ENCODE results near the gene LPAR2.

Gene LPAR2

DNA sequence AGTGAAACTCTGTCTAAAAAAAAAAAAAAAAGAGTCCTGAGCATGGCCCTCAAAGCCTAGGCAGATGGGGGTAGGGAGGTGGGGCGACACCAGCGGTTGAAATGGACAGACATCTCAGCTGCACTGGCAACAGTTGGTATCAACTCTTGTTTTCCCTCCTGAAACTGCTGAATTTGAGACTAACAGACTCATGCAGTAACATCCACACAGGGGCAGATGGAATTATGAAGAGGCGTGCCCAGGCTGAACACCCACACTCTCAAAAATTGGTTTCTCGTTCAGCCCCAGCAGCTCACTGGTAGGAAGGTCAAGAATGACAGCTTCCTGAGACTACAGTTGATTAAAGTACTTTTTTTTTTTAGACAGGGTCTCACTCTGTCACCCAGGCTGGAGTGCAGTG lies 33.6 kb downstream of the LPAR2 start:
- no peak overlapping the region for H2BK12ac ChIP-seq (ENCODE audit: low read length)
- no peak overlapping the region for H2BK5ac ChIP-seq (ENCODE audit: low read length)
- no peak overlapping the region for H3K4me2 ChIP-seq (ENCODE audit: insufficient read depth, low read length, poor library complexity, severe bottlenecking)
- H3K79me1 ChIP-seq (ENCODE audit: low read depth, low read length) = no peaks in the 10 kb centered on the region
- H3K36me3 ChIP-seq (replicated peaks in 1 of 2; ENCODE audit: control insufficient read depth in 2 of 2, insufficient read depth in 2 of 2, low read length in 2 of 2) = peaks cover 3 to 11% of the 10 kb centered on the region in 2 donors
- H3K4ac ChIP-seq (ENCODE audit: low read length) = no peak overlapping the region
- H3K4me3 ChIP-seq (ENCODE audit: low read length in 2 of 2) = no peak overlapping the region
- H3K9me3 ChIP-seq (replicated peaks in 1 of 2; ENCODE audit: control insufficient read depth in 2 of 2, insufficient read depth in 1 of 2, low read depth in 1 of 2, low read length in 2 of 2) = no peaks in the 10 kb centered on the region
- H4K8ac ChIP-seq (ENCODE audit: low read depth, low read length) = no peak overlapping the region
- H3K18ac ChIP-seq (ENCODE audit: low read length) = no peak overlapping the region
- no peak for DNase-seq (ENCODE audit: low spot score)
- no peak overlapping the region for H4K91ac ChIP-seq (ENCODE audit: low read depth, low read length, poor library complexity)
- no peak overlapping the region for H3K23ac ChIP-seq (ENCODE audit: low read depth, low read length, poor library complexity)
- no peak overlapping the region for H2BK120ac ChIP-seq (ENCODE audit: low read depth, low read length)
- H3K27me3 ChIP-seq (ENCODE audit: control insufficient read depth in 3 of 3, insufficient read depth in 3 of 3, low read depth in 1 of 3, low read length in 3 of 3) = no peaks in the 10 kb centered on the region
- no peak overlapping the region for H3K27ac ChIP-seq (replicated peaks; ENCODE audit: low read length)
- no peak overlapping the region for H2AK5ac ChIP-seq (ENCODE audit: low read depth, low read length)
- no CpG with 5 or more reads among the region's 4 CpGs for WGBS, 2 donors (ENCODE audit: extremely low coverage in 2 of 2, insufficient read length in 2 of 2, insufficient replicate concordance in 1 of 2)
- no peak overlapping the region for H2AFZ ChIP-seq (ENCODE audit: low read length)
- no peak overlapping the region for H3K9ac ChIP-seq (ENCODE audit: low read depth, low read length, poor library complexity)
- peaks cover 6% of the 10 kb centered on the region in 2 donors for H3K4me1 ChIP-seq (ENCODE audit: control insufficient read depth in 2 of 2, insufficient read depth in 1 of 2, low read depth in 1 of 2, low read length in 2 of 2)
- H2BK15ac ChIP-seq (ENCODE audit: low read length) = no peak overlapping the region
- H3K14ac ChIP-seq (ENCODE audit: low read length) = no peak overlapping the region

DNA sequence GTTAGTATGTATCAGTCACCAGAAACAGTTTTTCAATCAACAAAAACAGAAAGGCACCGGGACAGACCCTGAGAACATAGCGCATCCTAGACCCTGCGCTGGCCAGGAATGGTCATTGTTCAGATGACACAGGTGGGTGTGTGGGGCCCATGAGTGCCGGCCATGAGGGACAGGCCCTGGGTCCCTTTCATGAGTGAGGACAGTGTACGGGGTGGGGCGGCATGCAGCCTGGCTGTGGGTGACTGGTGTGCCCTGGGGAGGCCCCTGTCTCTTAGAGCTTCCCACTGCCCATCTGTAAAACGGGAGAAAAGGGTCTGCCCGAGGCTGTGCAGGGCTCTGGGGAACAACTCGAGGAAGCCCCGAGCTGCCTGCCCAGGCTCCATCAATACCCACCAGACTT lies 35.3 kb downstream of the LPAR2 start:
- H3K9me3 ChIP-seq (replicated peaks in 1 of 2; ENCODE audit: control insufficient read depth in 2 of 2, insufficient read depth in 1 of 2, low read depth in 1 of 2, low read length in 2 of 2) = no peaks in the 10 kb centered on the region
- no peak overlapping the region for H3K4me2 ChIP-seq (ENCODE audit: insufficient read depth, low read length, poor library complexity, severe bottlenecking)
- H2BK5ac ChIP-seq (ENCODE audit: low read length) = no peak overlapping the region
- H3K4ac ChIP-seq (ENCODE audit: low read length) = no peak overlapping the region
- no peak overlapping the region for H2AK5ac ChIP-seq (ENCODE audit: low read depth, low read length)
- no peak overlapping the region for H3K4me3 ChIP-seq (ENCODE audit: low read length in 2 of 2)
- no peak overlapping the region for H3K9ac ChIP-seq (ENCODE audit: low read depth, low read length, poor library complexity)
- H4K8ac ChIP-seq (ENCODE audit: low read depth, low read length) = no peak overlapping the region
- no peak overlapping the region for H2AFZ ChIP-seq (ENCODE audit: low read length)
- WGBS, 2 donors (ENCODE audit: extremely low coverage in 2 of 2, insufficient read length in 2 of 2, insufficient replicate concordance in 1 of 2) = no CpG with 5 or more reads among the region's 10 CpGs
- no peak overlapping the region for H3K23ac ChIP-seq (ENCODE audit: low read depth, low read length, poor library complexity)
- H3K4me1 ChIP-seq (ENCODE audit: control insufficient read depth in 2 of 2, insufficient read depth in 1 of 2, low read depth in 1 of 2, low read length in 2 of 2) = peaks cover 6% of the 10 kb centered on the region in 2 donors
- H3K27me3 ChIP-seq (ENCODE audit: control insufficient read depth in 3 of 3, insufficient read depth in 3 of 3, low read depth in 1 of 3, low read length in 3 of 3) = no peaks in the 10 kb centered on the region
- no peak overlapping the region for H4K91ac ChIP-seq (ENCODE audit: low read depth, low read length, poor library complexity)
- no peak overlapping the region for H3K18ac ChIP-seq (ENCODE audit: low read length)
- no peaks in the 10 kb centered on the region for H3K79me1 ChIP-seq (ENCODE audit: low read depth, low read length)
- no peak overlapping the region for H2BK15ac ChIP-seq (ENCODE audit: low read length)
- no peak overlapping the region for H3K14ac ChIP-seq (ENCODE audit: low read length)
- H3K36me3 ChIP-seq (replicated peaks in 1 of 2; ENCODE audit: control insufficient read depth in 2 of 2, insufficient read depth in 2 of 2, low read length in 2 of 2) = peaks cover under 1 to 8% of the 10 kb centered on the region in 2 donors
- DNase-seq (ENCODE audit: low spot score) = no peak
- H2BK12ac ChIP-seq (ENCODE audit: low read length) = no peak overlapping the region
- H2BK120ac ChIP-seq (ENCODE audit: low read depth, low read length) = no peak overlapping the region
- H3K27ac ChIP-seq (replicated peaks; ENCODE audit: low read length) = no peak overlapping the region

DNA sequence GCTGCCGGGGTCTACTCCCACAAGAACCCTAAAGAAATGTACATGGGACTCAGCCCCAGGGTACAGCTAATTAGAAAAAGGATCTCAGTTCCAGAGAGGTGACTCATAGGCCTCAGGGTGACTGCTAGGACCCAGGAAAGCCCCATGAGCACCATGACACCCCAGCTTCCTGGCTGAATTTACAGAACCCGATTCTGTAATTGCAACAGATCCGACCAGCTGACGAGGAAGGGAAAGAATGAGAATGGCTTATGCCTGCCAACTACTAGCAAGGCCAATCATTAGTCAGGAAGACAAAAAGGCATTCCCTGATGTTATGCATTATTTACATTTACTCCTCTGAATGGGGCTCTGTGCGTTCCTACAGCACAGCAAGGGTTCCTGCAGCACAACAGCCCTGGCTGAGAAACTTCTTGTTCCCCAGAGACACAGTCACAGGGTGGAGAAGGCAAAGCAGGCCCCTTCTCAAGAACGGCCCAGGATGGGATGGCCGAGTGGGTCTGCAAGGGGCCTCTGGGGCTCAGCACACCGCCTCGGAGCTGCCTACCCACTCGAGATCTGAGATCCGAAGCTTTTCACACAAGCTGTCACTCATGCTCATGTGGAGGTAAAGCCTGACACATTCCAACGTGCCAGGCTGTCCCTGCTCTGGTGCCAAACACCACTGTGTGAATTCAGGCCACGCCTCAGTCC lies 36.7 kb downstream of the LPAR2 start:
- Histone ChIP-seq H2BK5ac (ENCODE audit: low read length) (no peak overlapping the region), H3K9ac (ENCODE audit: low read depth, low read length, poor library complexity) (peak overlapping the region; percentile 17), H4K91ac (ENCODE audit: low read depth, low read length, poor library complexity) (no peak overlapping the region), H2BK12ac (ENCODE audit: low read length) (no peak overlapping the region), H3K79me1 (ENCODE audit: low read depth, low read length) (no peaks in the 10 kb centered on the region), H2AK5ac (ENCODE audit: low read depth, low read length) (no peak overlapping the region), H3K36me3 (replicated peaks in 1 of 2; ENCODE audit: control insufficient read depth in 2 of 2, insufficient read depth in 2 of 2, low read length in 2 of 2) (peaks cover 0 to 6% of the 10 kb centered on the region in 2 donors), H3K9me3 (replicated peaks in 1 of 2; ENCODE audit: control insufficient read depth in 2 of 2, insufficient read depth in 1 of 2, low read depth in 1 of 2, low read length in 2 of 2) (no peaks in the 10 kb centered on the region), H3K4ac (ENCODE audit: low read length) (no peak overlapping the region), H3K4me2 (ENCODE audit: insufficient read depth, low read length, poor library complexity, severe bottlenecking) (no peak overlapping the region), H3K27ac (replicated peaks; ENCODE audit: low read length) (no peak overlapping the region), H2BK15ac (ENCODE audit: low read length) (no peak overlapping the region), H3K4me1 (ENCODE audit: control insufficient read depth in 2 of 2, insufficient read depth in 1 of 2, low read depth in 1 of 2, low read length in 2 of 2) (peaks cover 6% of the 10 kb centered on the region in 2 donors), H3K18ac (ENCODE audit: low read length) (peak overlapping the region; percentile 12), H3K14ac (ENCODE audit: low read length) (no peak overlapping the region), H3K4me3 (ENCODE audit: low read length in 2 of 2) (no peak overlapping the region), H3K23ac (ENCODE audit: low read depth, low read length, poor library complexity) (no peak overlapping the region), H2AFZ (ENCODE audit: low read length) (no peak overlapping the region), H4K8ac (ENCODE audit: low read depth, low read length) (no peak overlapping the region), H3K27me3 (ENCODE audit: control insufficient read depth in 3 of 3, insufficient read depth in 3 of 3, low read depth in 1 of 3, low read length in 3 of 3) (no peaks in the 10 kb centered on the region), H2BK120ac (ENCODE audit: low read depth, low read length) (no peak overlapping the region)
- no peak for DNase-seq (ENCODE audit: low spot score)
- no CpG with 5 or more reads among the region's 13 CpGs for WGBS, 2 donors (ENCODE audit: extremely low coverage in 2 of 2, insufficient read length in 2 of 2, insufficient replicate concordance in 1 of 2)

DNA sequence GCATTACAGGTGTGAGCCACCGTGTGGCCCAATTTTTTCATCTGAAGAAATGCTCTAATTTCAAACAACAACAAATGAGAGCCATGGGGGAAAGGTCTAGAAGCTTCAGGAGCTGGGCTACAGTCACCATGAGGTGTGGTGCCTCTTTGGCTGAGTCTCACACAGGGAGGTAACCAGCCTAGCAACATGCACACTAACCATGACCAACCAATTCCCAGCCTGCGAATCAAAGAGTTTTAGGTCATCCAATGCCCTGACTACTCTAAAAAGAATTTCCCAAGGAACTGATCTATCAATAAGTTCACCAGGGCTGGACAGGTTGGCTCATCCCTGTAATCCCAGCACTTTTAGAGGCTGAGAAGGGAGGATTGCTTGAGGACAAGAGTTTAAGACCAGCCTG lies 39.5 kb downstream of the LPAR2 start:
- no peaks in the 10 kb centered on the region for H3K9me3 ChIP-seq (replicated peaks in 1 of 2; ENCODE audit: control insufficient read depth in 2 of 2, insufficient read depth in 1 of 2, low read depth in 1 of 2, low read length in 2 of 2)
- no peak overlapping the region for H4K8ac ChIP-seq (ENCODE audit: low read depth, low read length)
- no peak overlapping the region for H3K18ac ChIP-seq (ENCODE audit: low read length)
- no CpG with 5 or more reads among the region's 2 CpGs for WGBS, 2 donors (ENCODE audit: extremely low coverage in 2 of 2, insufficient read length in 2 of 2, insufficient replicate concordance in 1 of 2)
- no peak overlapping the region for H2BK12ac ChIP-seq (ENCODE audit: low read length)
- no peak overlapping the region for H4K91ac ChIP-seq (ENCODE audit: low read depth, low read length, poor library complexity)
- no peak overlapping the region for H3K27ac ChIP-seq (replicated peaks; ENCODE audit: low read length)
- H2AFZ ChIP-seq (ENCODE audit: low read length) = no peak overlapping the region
- H3K4ac ChIP-seq (ENCODE audit: low read length) = no peak overlapping the region
- no peak overlapping the region for H3K9ac ChIP-seq (ENCODE audit: low read depth, low read length, poor library complexity)
- no peak overlapping the region for H2BK120ac ChIP-seq (ENCODE audit: low read depth, low read length)
- no peaks in the 10 kb centered on the region for H3K79me1 ChIP-seq (ENCODE audit: low read depth, low read length)
- H2BK5ac ChIP-seq (ENCODE audit: low read length) = no peak overlapping the region
- H3K27me3 ChIP-seq (ENCODE audit: control insufficient read depth in 3 of 3, insufficient read depth in 3 of 3, low read depth in 1 of 3, low read length in 3 of 3) = no peaks in the 10 kb centered on the region
- H3K36me3 ChIP-seq (replicated peaks in 1 of 2; ENCODE audit: control insufficient read depth in 2 of 2, insufficient read depth in 2 of 2, low read length in 2 of 2) = peaks cover 0 to 6% of the 10 kb centered on the region in 2 donors
- no peak overlapping the region for H3K14ac ChIP-seq (ENCODE audit: low read length)
- no peak for DNase-seq (ENCODE audit: low spot score)
- no peak overlapping the region for H2AK5ac ChIP-seq (ENCODE audit: low read depth, low read length)
- no peak overlapping the region for H3K23ac ChIP-seq (ENCODE audit: low read depth, low read length, poor library complexity)
- no peak overlapping the region for H2BK15ac ChIP-seq (ENCODE audit: low read length)
- H3K4me3 ChIP-seq (ENCODE audit: low read length in 2 of 2) = no peak overlapping the region
- H3K4me2 ChIP-seq (ENCODE audit: insufficient read depth, low read length, poor library complexity, severe bottlenecking) = no peak overlapping the region
- H3K4me1 ChIP-seq (ENCODE audit: control insufficient read depth in 2 of 2, insufficient read depth in 1 of 2, low read depth in 1 of 2, low read length in 2 of 2) = peaks cover 6% of the 10 kb centered on the region in 2 donors
